Esophagus squamous epithelium (tissue), 5 donors: ENCODE data around the gene JPT1. TPM values are rescaled to one million over a fixed set of nuclear protein-coding genes. Genes with fewer than 3 reads are reported as not detected.
"Not testable (repeated sequence)": the region's sequence is repeated elsewhere in the genome, so short reads cannot be mapped to it uniquely, and the experiment has no call there.

ENCODE experiments used
- DNase-seq: peaks from one replicate; lab custom pipeline; 2025; lab: John Stamatoyannopoulos, UW
- H3K27ac ChIP-seq, 4 donors: fragments of 200-600 bp; sonication (generic); one replicate each; pipeline ENCODE4 v1.5.1; 2016 to 2019; ENCODE audit warnings: mild to moderate bottlenecking in 1 of 4
- H3K27me3 ChIP-seq, 4 donors: fragments of 200-600 bp; sonication (generic); 1 replicate in 3 of 4; 2 replicates in 1 of 4; pipeline versions ENCODE4 v1.5.1 to v1.6.0; 2017 to 2021; ENCODE audit warnings: antibody characterized with exemption in 1 of 4
- H3K36me3 ChIP-seq, 3 donors: fragments of 200-600 bp; sonication (generic); one replicate each; pipeline ENCODE4 v1.5.1; 2016 to 2019
- H3K4me1 ChIP-seq, 3 donors: fragments of 200-600 bp; sonication (generic); one replicate each; pipeline ENCODE4 v1.5.1; 2017 to 2019
- H3K4me3 ChIP-seq, 4 donors: fragments of 200-600 bp; sonication (generic); 1 replicate in 3 of 4; 2 replicates in 1 of 4; pipeline ENCODE4 v1.5.1; 2016 to 2019; ENCODE audit warnings: mild to moderate bottlenecking in 2 of 4, moderate library complexity in 1 of 4
- H3K9me3 ChIP-seq, 3 donors: fragments of 200-600 bp; sonication (generic); one replicate each; pipeline ENCODE4 v1.5.1; 2016 to 2019
- POLR2A ChIP-seq, 4 donors: fragments of 450-650 bp; IDR thresholded peaks; one replicate each; pipeline ENCODE4 v1.6.1; 2017; ENCODE audit warnings: antibody characterized with exemption in 4 of 4, mild to moderate bottlenecking in 4 of 4, moderate library complexity in 3 of 4
- WGBS, 2 donors: methylation state at CpG; one replicate each; pipeline ENCODE4 v1.1.5; 2018; 5-methylcytosine and 5-hydroxymethylcytosine counted together
- intact Hi-C: fragments of 100-400 bp; cut with DNase I; formaldehyde crosslinking; loops from one replicate; pipeline ENCODE4 v1.15.0; 2022
- total RNA-seq, 4 donors: library from RNA; depleted of rRNA; stranded (reverse); fragments of >200 nt; gene quantifications; one replicate each; pipeline ENCODE4 v1.1.0, GENCODE V29; 2016
- TF ChIP-seq, protein P1 (sequence below), 6 experiments: fragments of 450-650 bp in 4 of 6; fragments of 200-600 bp in 2 of 6; sonication (generic) in 2 of 6; IDR thresholded peaks; one replicate each; pipeline ENCODE4 v1.5.1; 2016 to 2019; ENCODE audit warnings: antibody characterized with exemption in 6 of 6, mild to moderate bottlenecking in 4 of 6, moderate library complexity in 4 of 6
- donor health status: DM: yes; HTN: yes; CAD: no.

Gene JPT1
- total RNA-seq, 4 donors from 2014 or later, result 82.2 to 249 (median 196) TPM

DNA sequence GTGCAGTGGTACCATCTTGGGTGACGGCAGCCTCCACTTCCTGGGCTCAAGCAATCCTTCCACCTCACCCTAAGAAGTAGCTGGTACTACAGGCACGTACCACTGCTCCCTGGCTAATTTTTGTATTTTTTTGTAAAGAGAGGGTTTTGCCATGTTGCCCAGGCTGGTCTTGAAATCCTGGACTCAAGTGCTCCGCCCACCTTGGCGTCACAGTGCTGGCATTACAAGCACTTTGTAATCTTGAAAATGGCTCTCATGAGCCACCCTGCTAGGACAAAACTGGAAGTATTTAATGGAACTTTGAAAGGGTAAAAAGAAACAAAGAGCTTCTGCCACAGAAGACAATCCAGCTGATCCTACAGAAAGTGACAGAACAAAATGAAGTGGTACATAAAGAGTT lies 19.2 kb upstream of the JPT1 start:
- Histone ChIP-seq H3K36me3 (peaks cover 11 to 98% (median 36%) of the 10 kb centered on the region in 3 donors), H3K4me3 (no peak overlapping the region), H3K9me3 (no peaks in the 10 kb centered on the region), H3K4me1 (peaks cover 0 to 57% (median 5%) of the 10 kb centered on the region in 3 donors), H3K27me3 (no peaks in the 10 kb centered on the region), H3K27ac (peak overlapping the region in 1 of 4 donors; percentile 9)
- 69 to 80% methylated on average over 2 of the region's 4 CpGs for WGBS, 2 donors
- no peak for DNase-seq
- intact Hi-C loops, result loop anchor here (5.0 kb wide), 1 partner anchor 56 kb away; no protein-coding TSS in a partner anchor
- TF ChIP-seq, protein P1, sequence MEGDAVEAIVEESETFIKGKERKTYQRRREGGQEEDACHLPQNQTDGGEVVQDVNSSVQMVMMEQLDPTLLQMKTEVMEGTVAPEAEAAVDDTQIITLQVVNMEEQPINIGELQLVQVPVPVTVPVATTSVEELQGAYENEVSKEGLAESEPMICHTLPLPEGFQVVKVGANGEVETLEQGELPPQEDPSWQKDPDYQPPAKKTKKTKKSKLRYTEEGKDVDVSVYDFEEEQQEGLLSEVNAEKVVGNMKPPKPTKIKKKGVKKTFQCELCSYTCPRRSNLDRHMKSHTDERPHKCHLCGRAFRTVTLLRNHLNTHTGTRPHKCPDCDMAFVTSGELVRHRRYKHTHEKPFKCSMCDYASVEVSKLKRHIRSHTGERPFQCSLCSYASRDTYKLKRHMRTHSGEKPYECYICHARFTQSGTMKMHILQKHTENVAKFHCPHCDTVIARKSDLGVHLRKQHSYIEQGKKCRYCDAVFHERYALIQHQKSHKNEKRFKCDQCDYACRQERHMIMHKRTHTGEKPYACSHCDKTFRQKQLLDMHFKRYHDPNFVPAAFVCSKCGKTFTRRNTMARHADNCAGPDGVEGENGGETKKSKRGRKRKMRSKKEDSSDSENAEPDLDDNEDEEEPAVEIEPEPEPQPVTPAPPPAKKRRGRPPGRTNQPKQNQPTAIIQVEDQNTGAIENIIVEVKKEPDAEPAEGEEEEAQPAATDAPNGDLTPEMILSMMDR (IDR thresholded peaks at IDR 0.05), result no peak
- no peak for TF ChIP-seq POLR2A (IDR thresholded peaks at IDR 0.05)

DNA sequence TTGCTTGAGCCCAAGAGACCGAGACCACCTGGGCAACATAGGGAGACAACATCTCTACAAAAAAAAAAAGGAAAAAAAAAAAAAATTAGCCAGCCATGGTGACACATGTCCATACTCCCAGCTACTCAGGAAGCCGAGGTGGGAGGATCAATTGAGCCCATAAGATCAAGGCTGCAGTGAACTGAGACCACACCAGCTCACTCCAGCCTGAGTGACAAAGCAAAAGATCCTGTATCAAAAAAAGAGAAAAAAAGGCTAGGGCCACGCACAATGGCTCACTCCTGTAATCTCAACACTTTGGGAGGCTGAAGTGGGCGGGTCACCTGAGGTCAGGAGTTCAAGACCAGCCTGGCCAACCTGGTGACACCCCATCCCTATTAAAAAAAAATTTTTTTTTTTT lies 14.7 kb upstream of the JPT1 start:
- Histone ChIP-seq H3K4me3 (no peak overlapping the region), H3K4me1 (peaks cover 0 to 30% (median 5%) of the 10 kb centered on the region in 3 donors), H3K36me3 (peaks cover 0 to 98% (median 28%) of the 10 kb centered on the region in 3 donors), H3K27me3 (no peaks in the 10 kb centered on the region), H3K9me3 (no peaks in the 10 kb centered on the region), H3K27ac (no peak overlapping the region)
- 74 to 87% methylated on average over 4 of the region's 4 CpGs for WGBS, 2 donors
- no peak for TF ChIP-seq POLR2A (IDR thresholded peaks at IDR 0.05)
- TF ChIP-seq, protein P1 (IDR thresholded peaks at IDR 0.05), result no peak
- intact Hi-C loops, result loop anchor here (5.0 kb wide), 1 partner anchor 37 kb away; the partner anchor contains the start of gene NT5C
- DNase-seq, result no peak

DNA sequence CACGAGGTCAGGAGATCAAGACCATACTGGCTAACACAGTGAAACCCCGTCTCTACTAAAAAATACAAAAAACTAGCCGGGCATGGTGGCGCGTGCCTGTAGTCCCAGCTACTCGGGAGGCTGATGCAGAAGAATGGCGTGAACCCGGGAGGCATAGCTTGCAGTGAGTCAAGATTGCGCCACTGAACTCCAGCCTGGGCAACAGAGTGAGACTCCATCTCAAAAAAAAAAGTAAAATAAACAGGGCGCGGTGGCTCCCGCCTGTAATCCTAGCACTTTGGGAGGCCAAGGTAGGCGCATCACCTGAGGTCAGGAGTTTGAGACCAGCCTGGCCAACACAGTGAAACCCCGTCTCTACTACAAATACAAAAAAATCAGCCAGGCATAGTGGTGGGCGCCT lies 10.3 kb upstream of the JPT1 start:
- not testable (repeated sequence) for H3K27me3 ChIP-seq, H3K9me3 ChIP-seq, H3K27ac ChIP-seq, DNase-seq, H3K4me3 ChIP-seq, H3K4me1 ChIP-seq
- intact Hi-C loops, result loop anchor here (5.0 kb wide), 1 partner anchor 32 kb away; the partner anchor contains the start of gene NT5C
- peaks cover 0 to 67% (median 9%) of the 10 kb centered on the region in 3 donors for H3K36me3 ChIP-seq
- 92 to 94% methylated on average over 11 to 15 of the region's 15 CpGs for WGBS, 2 donors

DNA sequence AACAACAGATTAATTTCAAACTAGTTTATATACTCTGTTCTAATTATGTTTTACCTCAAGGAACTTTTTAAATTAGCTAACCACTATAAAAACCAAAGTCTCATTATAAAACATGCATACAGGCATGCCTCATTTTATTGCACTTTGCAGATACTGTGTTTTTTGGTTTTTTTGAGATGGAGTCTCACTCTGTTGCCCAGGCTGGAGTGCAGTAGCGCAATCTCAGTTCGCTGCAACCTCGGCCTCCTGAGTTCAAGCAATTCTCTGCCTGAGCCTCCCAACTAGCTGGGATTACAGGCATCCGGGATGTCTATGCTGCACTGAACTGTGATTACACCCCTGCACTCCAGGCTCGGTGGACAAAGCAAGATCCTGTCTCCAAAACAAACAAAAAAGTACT lies 8.8 kb upstream of the JPT1 start:
- no peaks in the 10 kb centered on the region for H3K9me3 ChIP-seq
- no peak for DNase-seq
- intact Hi-C loops, result no loop called here
- WGBS, 2 donors, result 90 to 96% methylated on average over 3 to 5 of the region's 5 CpGs
- peaks cover 0 to 23% (median 9%) of the 10 kb centered on the region in 3 donors for H3K4me1 ChIP-seq
- no peaks in the 10 kb centered on the region for H3K27me3 ChIP-seq
- H3K36me3 ChIP-seq, result peaks cover 0 to 51% (median 8%) of the 10 kb centered on the region in 3 donors
- no peak overlapping the region for H3K27ac ChIP-seq
- TF ChIP-seq POLR2A (IDR thresholded peaks at IDR 0.05), result no peak
- TF ChIP-seq, protein P1 (IDR thresholded peaks at IDR 0.05), result no peak
- no peak overlapping the region for H3K4me3 ChIP-seq

DNA sequence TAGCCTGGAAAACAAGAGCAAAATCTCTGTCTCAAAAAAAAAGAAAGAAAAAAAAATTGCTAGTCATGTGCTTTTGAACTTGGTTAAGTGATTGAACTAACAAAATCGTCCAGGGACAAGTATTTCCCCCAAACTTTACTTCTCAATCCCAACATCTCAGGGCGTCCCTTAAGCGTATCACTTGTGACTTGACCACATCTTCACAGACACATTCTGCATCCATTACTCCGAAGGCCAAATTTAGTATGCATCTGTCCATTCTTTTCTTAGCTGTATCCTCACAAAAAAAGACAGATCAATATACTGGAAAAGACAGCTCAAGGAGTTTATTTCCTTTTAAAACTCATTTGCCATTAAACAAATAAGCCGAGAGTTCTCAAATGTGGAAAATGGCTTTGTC lies 5.9 kb upstream of the JPT1 start:
- intact Hi-C loops, result no loop called here
- WGBS, 2 donors, result 90 to 93% methylated on average over 5 of the region's 5 CpGs
- DNase-seq, result no peak
- no peaks in the 10 kb centered on the region for H3K9me3 ChIP-seq
- peaks cover 0 to 23% (median 0%) of the 10 kb centered on the region in 3 donors for H3K36me3 ChIP-seq
- TF ChIP-seq, protein P1 (IDR thresholded peaks at IDR 0.05), result no peak
- no peak for TF ChIP-seq POLR2A (IDR thresholded peaks at IDR 0.05)
- H3K27ac ChIP-seq, result peak overlapping the region in 3 of 4 donors; percentile 68 to 80 (median 77)
- peaks cover 3 to 30% (median 10%) of the 10 kb centered on the region in 3 donors for H3K4me1 ChIP-seq
- no peaks in the 10 kb centered on the region for H3K27me3 ChIP-seq
- H3K4me3 ChIP-seq, result no peak overlapping the region
